GM18508 (cell line): Measurements from ENCODE around the gene ZNF563.
"Not testable (repeated sequence)": the region's sequence is repeated elsewhere in the genome, so short reads cannot be mapped to it uniquely, and the experiment has no call there.

ENCODE experiments used
- ATAC-seq: cut with Tn5 transposase; IDR thresholded peaks from one replicate; pipeline ENCODE4 v1.9.1; 2021; ENCODE audit warnings: moderate number of reproducible peaks; ENCODE audit not compliant: insufficient read depth, unreplicated experiment

The ZNF563 gene

DNA sequence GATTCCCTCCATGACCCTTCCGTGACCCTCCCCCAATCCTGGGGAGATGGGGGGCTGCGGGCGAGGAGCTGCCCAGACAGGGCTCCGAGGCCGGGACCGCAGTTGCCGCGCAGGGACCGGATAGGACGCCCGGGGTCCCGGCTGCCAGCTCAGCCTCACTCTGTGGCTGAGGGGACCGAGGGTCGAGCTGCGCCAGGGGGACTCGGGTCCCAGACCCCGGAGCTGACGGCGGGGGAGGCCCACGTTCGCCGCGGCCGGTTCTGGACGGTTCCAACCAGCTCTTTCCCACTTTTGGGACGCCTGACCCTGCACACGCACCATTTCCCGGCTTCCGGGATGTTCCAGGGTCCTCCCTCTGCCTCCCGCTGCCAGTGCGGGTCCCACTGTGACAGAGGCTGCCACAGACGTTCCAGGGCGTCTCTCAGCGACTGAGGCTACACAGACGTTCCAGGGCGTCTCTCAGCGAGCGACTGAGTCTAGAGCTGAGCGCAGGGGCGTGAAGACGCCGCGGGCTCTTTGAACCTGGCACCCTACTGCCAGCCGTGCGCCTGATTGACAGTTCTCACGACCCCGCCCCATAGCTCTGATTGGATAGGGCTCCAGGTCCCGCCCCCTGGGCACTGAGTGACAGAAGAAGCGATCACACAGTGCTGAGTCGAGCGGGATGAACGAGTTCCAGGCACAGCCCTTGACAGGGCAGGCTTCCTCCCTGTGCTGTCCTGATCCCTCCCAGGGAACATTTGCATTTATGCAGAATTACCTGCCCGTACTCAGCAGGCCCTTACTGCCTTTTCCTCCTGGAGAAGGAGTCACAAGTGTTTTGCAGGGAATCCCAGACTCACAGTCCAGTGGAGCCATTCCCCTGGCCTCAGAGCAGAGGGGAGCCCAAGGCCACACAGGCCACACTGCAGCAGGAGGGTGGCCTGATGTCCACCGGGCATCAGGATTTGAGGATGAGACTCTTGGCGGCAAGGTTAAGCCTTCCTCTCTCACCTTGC is at the start of gene ZNF563:
TSS of gene ZNF563 (minus strand) at position 472 of the 998 bp plus-strand sequence. CDS start at position 321, 151 bp downstream.
- ATAC-seq = peak; percentile 53

DNA sequence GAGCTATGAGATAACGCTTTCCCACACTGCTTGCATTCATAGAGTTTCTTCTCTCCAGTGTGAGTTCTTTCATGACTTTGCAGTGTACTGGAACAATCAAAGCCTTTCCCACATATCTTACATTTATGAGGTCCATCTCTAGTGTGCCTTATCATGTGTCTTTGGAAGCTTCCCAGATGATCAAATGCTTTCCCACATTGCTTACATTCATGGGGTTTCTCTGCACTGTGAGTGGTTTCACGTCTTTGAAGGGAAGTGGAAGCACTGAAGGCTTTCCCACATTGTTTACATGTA is 47.0 kb upstream of the ZNF563 start:
- no peak for ATAC-seq

DNA sequence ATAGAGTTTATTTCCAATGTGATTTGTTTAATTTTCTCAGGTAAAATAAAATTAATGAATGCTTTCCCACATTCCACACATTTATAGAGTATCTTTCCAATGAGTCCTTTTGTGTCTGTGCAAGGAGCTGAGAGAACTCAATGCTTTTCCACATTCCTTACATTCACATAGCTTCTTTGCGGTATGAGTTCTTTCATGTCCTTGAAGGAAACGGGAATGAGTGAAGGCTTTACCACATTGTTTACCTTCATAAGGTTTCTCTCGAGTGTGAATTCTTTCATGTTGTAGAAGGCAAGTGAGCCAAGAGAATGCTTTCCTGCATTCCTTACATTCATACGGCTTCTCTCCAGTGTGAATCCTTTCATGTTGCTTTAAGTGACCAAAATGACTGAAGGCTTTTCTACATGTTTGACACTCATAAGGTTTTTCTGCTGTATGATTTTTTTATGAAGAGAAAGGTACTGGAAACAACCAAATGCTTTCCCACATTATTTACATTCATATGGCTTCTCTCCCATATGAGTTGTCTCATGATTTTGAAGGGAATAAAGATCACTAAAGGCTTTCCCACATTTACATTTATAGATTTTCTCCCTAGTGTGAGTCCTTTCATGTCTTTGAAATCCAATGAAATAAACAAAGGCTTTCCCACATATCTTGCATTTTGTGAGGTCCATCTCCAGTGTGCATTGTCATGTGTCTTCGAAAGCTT is 46.5 kb upstream of the ZNF563 start:
- no peak for ATAC-seq

DNA sequence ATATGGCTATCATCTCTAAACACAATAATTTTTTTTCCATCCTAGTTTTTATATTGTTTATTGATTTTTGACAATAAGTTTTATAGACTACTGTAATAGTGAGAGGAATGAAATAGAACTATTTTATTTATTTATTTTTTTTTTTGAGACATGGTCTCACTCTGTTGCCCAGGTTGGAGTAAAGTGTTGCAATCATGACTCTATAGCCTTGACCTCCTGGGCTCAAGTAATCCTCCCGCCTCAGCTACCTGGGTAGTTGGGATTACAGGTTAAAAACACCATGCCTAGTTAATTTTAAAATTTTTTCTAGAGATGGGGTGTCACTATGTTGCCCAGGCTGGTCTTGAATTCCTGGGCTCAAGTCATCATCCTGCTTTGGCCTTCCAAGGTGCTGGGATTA is 40.6 kb upstream of the ZNF563 start:
- ATAC-seq = no peak

DNA sequence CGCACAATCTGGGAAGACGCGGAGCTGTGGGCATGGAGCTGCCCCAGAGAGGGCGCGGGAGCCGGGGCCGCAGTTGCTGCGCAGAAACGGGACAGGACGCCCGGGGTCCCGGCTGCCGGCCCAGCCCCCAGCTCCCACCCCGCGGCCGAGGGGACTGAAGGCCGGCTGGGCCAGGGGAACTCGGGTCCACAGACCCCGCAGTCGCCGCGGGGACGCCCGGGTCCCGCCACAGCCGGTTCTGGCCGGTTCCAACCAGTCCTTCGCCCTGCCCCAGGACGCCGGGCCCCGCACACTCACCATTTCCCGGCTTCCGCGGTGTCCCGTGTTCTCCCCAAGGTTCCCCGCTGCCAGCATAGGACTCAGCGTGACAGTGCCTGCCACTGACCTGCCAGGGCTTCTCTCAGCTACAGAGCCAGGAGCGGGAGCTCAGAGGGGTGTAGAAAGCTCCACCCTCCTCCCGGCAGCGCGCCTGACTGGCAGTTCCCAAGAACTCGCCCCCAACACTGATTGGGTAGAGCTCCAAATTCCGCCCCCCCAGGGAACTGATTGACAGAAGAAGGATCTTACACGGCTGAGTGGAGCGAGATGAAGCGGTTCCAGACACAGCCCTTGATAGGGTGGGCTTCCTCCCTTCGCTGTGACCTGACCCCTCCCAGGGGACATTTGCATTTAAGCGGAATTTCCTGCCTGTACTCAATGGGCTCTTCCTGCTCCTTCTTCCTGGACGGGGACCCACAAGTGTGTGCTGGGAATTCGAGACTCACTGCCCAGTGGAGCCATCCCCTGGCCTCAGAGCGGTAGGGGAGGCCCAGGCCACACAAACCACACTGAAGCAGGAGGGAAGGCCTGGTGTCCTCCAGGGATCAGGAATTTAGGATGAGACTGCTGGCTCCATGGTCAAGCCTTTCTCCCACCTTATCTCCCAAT is 32.1 kb upstream of the ZNF563 start, which contains the start of gene ZNF442:
TSS of gene ZNF442 (minus strand) at position 448 of the 927 bp plus-strand sequence. CDS start 2,052 bp downstream, outside the sequence.
- ATAC-seq = peak; percentile 70

DNA sequence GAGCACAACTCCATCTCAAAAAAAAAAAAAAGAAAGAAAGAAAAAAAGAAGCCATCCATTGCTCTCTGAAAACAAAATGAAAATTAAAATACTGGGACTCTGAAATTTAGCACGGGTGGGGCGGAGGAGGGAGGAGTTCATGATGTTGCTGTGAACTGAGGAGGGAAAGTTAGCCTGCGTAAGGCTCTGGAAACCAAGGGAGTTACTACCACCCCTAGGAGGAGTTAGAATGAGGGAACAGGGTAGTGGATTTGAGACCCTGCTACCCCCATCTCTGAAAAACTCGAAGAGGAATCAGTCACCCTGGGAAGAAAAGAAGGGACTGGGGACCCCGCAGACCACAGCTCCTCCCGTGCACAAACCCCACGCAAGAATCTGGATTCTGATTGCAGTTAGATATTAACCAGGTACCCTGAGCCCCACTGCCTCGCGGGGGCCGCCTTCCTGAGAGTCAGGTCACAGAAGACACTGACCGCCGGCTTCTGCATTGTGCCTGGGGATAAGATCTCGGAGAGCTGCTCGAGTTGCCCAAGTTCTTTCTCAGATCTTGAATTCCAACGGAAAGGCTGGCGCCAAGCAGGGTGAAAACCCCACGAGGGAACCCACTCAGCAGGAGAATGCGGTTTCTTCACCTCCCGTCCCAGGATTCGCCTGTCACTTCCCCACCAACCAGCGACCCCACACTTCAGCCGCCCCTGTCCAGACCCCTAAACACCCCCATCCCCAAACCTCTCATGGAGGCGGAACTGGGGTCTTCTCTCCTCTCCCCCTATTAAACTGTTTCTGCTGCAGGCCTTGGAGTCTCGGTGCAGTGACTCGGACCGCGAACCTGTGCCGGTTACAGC is 31.2 kb upstream of the ZNF563 start:
- ATAC-seq = no peak

DNA sequence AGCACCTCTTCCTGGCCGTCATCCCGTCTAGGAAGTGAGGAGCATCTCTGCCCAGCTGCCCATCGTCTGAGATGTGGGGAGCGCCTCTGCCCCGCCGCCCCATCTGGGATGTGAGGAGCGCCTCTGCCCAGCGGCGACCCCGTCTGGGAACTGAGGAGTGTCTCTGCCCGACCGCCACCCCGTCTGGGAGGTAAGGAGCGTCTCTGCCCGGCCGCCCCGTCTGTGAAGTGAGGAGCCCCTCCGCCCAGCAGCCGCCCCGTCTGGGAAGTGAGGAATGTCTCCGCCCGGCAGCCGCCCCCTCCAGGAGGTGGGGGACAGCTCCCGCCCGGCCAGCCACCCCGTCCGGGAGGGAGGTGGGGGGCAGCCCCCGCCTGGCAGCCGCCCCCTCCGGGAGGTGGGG is 28.8 kb upstream of the ZNF563 start:
- ATAC-seq = not testable (repeated sequence)

DNA sequence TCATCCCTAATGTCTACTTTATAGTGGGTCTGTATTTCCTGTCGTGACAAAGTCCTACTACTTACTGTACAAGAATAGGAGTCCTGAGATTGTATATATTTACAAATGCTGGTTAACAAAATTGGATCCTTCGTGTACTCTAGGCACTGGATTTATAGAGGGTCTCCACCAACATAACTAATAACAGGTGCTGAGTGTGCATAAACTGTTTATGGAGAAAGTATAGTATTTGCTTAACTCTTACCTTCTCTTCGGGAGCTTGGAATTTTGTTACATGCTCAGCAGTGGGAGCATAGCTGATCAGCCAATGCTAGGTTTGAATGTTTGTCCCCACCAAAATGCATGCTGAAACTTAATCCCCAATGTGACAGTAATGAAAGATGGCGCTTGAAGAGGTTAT is 19.9 kb upstream of the ZNF563 start:
- ATAC-seq = no peak

DNA sequence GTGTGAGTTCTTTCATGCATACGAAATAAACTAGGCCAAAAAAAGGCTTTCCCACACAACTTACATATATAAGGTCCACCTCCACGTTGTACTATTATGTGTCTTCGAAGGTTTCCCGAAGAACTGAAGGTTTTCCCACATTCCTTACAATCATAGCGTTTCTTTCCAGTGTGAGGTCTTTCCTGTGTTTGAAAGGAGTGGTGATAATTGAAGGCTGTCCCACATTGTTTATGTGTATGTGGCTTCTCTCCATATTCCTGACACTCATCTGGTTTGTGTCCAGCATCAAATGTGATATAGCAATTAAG is 17.4 kb upstream of the ZNF563 start:
- no peak for ATAC-seq

DNA sequence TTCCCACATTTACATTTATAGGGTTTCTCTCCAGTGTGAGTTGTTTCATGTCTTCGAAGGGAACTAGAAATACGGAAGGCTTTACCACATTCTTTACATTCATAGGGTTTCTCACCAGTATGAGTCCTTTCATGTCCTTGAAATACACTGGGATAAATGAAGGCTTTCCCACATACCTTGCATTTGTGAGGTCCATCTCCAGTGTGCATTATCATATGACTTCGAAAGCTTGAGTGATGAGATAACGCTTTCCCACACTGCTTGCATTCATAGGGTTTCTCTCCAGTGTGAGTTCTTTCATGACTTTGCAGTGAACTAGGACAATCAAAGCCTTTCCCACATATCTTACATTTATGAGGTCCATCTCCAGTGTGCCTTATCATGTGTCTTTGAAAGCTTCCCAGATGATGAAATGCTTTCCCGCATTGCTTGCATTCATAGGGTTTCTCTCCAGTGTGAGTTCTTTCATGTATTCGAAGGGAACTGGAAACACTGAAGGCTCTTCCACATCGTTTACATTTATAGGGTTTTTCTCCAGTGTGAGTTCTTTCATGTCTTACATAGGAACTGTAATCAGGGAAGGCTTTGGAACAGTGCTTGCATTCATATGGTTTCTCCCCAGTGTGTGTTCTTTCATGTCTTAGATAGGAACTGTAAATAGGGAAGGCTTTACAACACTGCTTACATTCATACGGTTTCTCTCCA is 16.9 kb upstream of the ZNF563 start:
- ATAC-seq = no peak

DNA sequence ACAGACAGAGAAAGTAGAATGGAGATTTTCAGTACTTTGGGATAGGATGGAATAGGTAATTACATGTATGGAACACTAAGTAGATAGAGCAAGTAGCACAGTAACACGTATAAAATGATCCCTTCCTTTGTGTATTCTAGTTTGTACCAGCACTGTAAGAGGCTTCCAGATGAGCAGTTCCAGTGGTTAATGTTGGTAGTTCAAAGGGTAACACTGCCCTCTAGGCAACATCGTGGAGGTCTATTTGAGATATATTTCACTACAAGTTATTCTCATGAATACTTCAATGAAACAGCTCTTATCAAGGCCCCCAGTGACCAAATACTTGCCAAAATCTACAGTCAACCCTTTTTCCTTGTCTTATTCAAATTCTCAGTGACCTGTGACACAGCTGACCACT is 13.5 kb upstream of the ZNF563 start:
- no peak for ATAC-seq

DNA sequence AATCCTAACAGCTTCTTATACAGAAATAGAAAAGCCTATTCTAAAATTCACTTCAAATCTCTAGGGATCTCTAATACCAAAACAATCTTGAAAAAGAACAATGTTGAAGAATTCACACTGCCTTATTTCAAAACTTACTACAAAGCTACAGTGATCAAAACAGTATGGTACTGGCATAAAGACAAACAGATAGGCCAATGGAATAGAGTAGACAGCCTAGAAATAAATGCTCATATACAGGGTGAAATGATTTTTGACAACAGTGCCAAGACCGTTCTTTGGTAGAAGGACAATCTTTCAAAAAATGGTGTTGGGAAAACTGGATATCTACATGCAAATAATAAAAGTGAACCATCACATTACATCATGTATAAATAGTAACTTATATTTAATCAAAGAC is 11.8 kb upstream of the ZNF563 start:
- ATAC-seq = no peak

DNA sequence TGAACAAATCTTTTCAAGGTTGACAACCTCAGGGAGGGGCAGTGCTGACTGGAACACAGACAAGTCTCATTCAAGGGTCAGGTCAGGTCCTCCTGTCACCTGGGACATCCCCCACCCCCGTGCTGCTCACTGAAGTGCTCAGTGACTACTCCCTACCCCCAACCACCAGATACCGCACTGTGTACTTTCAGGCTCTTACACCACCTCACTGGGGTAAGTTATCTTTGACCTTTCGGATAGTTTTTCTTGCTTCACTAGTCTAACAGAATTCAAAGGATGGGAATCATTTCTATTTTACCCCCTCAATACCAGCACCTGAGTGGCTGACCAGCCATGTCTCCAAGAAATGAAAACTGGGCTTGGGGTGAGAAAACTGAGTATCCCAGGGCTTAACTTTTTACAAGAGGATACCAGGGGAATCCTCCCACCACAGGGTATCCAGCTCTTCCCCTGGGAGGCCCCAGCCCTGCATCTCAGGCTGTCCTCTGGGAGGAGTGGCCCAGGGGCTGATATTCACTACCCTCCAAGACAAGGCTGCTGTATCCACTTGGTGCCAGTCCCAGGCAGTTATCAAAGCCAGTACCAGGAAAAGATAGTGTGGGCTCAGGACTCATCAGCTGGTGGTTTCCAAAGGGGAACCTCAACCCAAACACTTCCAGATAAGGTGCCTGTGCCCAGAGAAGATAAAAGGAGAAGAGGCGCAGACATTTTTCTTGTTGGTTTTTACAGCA is 2.1 kb downstream of the ZNF563 start:
- no peak for ATAC-seq

DNA sequence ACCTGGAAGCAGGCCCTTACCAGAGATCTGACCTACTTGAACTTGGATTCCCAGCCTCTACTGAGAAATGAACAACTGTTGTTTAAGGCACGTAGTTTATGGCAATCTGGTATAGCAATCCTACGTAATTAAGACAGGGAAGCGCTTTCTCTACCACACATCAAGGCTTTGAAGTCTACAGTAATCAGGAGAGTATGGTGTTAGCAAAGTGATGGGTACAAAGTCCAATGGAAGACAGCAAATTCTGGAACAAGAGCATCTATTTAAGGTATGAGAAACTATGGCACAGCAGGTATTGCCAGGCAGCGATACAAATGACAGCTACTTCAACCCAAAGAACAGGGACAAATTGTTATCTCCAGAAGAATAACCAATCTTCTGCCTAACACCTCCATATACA is 3.1 kb downstream of the ZNF563 start:
- no peak for ATAC-seq

DNA sequence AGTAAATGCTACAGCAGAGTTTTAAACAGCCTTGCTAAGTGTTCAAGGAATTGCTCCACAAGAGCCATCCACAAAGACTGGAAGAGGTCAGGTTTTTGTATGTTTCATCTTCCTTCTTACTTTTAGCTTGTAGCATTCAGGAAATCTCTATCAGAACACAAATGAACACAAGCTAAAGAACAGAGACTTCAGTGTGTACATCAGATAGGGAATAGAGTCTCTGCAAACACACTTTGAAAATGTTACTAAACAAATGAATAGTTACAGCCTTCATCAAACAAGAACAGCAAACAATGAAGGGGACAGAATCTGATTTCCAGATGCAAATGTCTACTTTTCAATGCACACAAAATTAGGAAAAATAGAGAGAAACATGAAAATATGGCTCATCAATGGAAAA is 7.7 kb downstream of the ZNF563 start:
- no peak for ATAC-seq

DNA sequence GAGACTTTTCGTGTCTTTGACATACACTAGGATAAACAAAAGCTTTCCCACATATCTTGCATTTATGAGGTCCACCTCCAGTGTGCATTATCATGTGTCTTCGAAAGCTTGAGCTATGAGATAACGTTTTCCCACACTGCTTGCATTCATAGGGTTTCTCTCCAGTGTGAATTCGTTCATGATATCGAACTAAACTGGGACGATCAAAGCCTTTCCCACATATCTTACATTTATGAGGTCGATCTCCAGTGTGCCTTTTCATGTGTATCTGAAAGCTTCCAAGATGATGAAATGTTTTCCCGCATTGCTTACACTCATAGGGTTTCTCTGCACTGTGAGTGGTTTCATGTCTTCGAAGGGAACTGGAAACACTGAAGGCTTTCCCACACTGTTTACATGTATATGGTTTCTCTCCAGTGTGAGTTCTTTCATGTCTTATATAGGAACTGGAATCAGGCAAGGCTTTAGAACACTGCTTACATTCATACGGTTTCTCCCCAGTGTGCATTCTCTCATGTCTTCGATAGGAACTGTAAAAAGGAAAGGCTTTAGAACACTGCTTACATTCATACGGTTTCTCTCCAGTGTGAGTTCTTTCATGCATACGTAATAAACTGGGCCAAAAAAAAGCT is 14.5 kb downstream of the ZNF563 start:
- ATAC-seq = no peak

DNA sequence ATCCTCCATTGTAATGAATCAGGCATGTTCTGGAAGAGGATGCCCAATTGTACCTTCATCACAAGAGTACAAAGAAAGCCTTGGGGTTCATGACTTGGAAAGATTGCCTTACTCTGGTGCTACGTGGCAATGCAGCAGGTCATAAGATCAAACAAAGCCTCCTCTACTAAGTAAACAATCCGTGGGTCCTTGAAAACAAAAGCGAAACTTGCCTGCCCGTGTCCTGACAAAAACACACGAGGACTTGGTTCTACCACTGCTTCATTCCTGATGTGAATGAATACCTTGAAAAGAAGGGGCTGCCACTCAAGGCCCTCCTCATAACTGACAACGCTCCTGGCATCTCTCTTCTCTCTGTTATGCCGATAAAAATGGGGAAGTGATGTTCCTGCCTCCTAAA is 18.9 kb downstream of the ZNF563 start:
- no peak for ATAC-seq

DNA sequence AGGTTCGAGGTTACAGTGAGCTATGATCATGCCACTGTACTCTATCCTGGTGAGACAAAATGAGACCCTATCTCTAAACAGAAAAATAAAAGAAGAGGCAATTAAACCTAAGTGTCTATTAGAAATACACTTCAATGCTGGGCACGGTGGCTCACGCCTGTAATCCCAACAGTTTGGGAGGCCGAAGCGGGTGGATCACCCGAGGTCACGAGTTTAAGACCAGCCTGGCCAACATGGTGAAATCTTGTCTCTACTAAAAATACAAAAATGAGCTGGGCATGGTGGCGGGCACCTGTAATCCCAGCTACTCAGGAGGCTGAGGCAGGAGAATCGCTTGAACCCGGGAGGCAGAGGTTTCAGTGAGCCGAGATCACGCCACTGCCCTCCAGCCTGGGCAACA is 24.5 kb downstream of the ZNF563 start:
- not testable (repeated sequence) for ATAC-seq
